Activated CD4-positive, alpha-beta T cell treated with anti-CD3 and anti-CD28 coated beads, Interleukin-10, Interleukin-2, amounts not matched to agents 100 ng/mL and 50 ng/mL, durations not matched to agents 16 hours and 8 hours (primary cell): ENCODE measurements around the gene DICER1.
"Not testable (repeated sequence)": the region's sequence is repeated elsewhere in the genome, so short reads cannot be mapped to it uniquely, and the experiment has no call there.

Experiments used
- DNase-seq: peaks from one replicate; pipeline ENCODE4 v3.0.0-alpha.2; 2020

Gene DICER1

GRCh38 chr14:95144849-95145248 is 12.5 kb downstream of the DICER1 start:
- DNase-seq, result no peak

GRCh38 chr14:95143808-95144620 is 13.3 kb downstream of the DICER1 start:
- no peak for DNase-seq

GRCh38 chr14:95142208-95142607 is 15.1 kb downstream of the DICER1 start:
- no peak for DNase-seq

- no peak for DNase-seq
Measured at GRCh38 chr14:95141684-95142083, 15.6 kb downstream of the DICER1 start.

GRCh38 chr14:95140060-95140858 is 17.1 kb downstream of the DICER1 start:
- DNase-seq, result no peak

- DNase-seq, result no peak
Measured at GRCh38 chr14:95138876-95139275, 18.5 kb downstream of the DICER1 start.

GRCh38 chr14:95138455-95138854 is 18.9 kb downstream of the DICER1 start:
- DNase-seq, result not testable (repeated sequence)

- no peak for DNase-seq
Measured at GRCh38 chr14:95137804-95138167, 19.5 kb downstream of the DICER1 start.

GRCh38 chr14:95137164-95137803 is 20.0 kb downstream of the DICER1 start:
- DNase-seq, result no peak

- no peak for DNase-seq
Measured at GRCh38 chr14:95136631-95137030, 20.7 kb downstream of the DICER1 start.

- no peak for DNase-seq
Measured at GRCh38 chr14:95134304-95134933, 22.9 kb downstream of the DICER1 start.

GRCh38 chr14:95133282-95133681 is 24.0 kb downstream of the DICER1 start:
- DNase-seq, result no peak

- no peak for DNase-seq
Measured at GRCh38 chr14:95132760-95133159, 24.6 kb downstream of the DICER1 start.

GRCh38 chr14:95130549-95130948 is 26.8 kb downstream of the DICER1 start:
- DNase-seq, result no peak

GRCh38 chr14:95128140-95128539 is 29.2 kb downstream of the DICER1 start:
- DNase-seq, result no peak

- no peak for DNase-seq
Measured at GRCh38 chr14:95127531-95127911, 29.8 kb downstream of the DICER1 start.

GRCh38 chr14:95126906-95127530 is 30.3 kb downstream of the DICER1 start:
- DNase-seq, result no peak

- DNase-seq, result no peak
Measured at GRCh38 chr14:95125915-95126314, 31.4 kb downstream of the DICER1 start.

GRCh38 chr14:95125221-95125620 is 32.1 kb downstream of the DICER1 start:
- DNase-seq, result no peak

GRCh38 chr14:95123891-95124579 is 33.3 kb downstream of the DICER1 start:
- no peak for DNase-seq

GRCh38 chr14:95122621-95122945 is 34.7 kb downstream of the DICER1 start:
- DNase-seq, result no peak

- DNase-seq, result no peak
Measured at GRCh38 chr14:95121911-95122620, 35.3 kb downstream of the DICER1 start.
